GM19372 (cell line): ENCODE measurements around the gene CTSG.
"Not testable (repeated sequence)": the region's sequence is repeated elsewhere in the genome, so short reads cannot be mapped to it uniquely, and the experiment has no call there.

Source experiments
- ATAC-seq: cut with Tn5 transposase; IDR thresholded peaks from one replicate; pipeline ENCODE4 v1.9.1; 2021; ENCODE audit warnings: mild to moderate bottlenecking, low read depth, moderate library complexity; ENCODE audit not compliant: unreplicated experiment

CTSG gene

GRCh38 chr14:24549064-24549463, 27.0 kb downstream of the CTSG start:
- ATAC-seq: not testable (repeated sequence)

- ATAC-seq: no peak
Observed at GRCh38 chr14:24542346-24542936, 33.6 kb downstream of the CTSG start.

DNA sequence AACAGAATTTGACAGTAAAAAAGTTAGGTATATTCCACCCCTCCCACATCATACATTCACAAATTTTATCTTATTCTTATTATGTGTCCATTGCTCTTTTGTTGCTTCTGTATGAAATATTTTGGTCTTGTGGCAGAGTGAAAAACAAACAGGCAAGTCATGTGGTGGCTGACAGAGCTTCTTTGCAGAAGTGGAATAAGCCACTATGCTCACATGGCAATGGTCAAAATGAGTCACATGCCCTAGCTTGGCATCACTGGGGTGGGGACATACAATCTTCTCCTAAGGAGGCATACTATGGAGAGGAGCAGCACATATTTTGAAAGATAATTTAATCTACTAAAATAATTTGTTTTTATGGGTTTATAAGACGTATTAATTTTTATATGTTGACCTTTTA, 40.3 kb downstream of the CTSG start:
- ATAC-seq: no peak

- no peak for ATAC-seq
Observed at GRCh38 chr14:24534286-24534685, 41.8 kb downstream of the CTSG start.

DNA sequence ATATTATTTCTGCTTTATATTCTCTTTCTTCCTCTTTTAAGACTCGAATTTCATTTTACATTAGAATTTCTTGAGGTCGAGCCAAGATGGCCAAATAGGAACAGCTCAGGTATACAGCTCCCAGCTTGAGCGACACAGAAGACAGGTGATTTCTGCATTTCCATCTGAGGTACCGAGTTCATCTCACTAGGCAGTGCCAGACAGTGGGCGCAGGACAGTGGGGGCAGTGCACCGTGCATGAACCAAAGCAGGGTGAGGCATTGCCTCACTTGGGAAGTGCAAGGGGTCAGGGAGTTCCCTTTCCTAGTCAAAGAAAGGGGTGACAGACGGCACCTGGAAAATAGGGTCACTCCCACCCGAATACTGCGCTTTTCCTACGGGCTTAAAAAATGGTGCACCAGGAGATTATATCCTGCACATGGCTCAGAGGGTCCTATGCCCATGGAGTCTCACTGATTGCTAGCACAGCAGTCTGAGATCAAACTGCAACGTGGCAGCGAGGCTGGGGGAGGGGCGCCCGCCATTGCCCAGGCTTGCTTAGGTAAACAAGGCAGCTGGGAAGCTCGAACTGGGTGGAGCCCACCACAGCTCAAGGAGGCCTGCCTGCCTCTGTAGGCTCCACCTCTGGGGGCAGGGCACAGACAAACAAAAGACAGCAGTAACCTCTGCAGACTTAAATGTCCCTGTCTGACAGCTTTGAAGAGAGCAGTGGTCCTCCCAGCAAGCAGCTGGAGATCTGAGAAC, 50.0 kb downstream of the CTSG start:
- ATAC-seq: not testable (repeated sequence)
